Astrocyte (in vitro differentiated cells and primary cell): ENCODE results near the gene APOF. TPM values are rescaled to one million over a fixed set of nuclear protein-coding genes. Genes with fewer than 3 reads are reported as not detected.

Experiments used
- DNase-seq: peaks from one replicate; pipeline ENCODE4 v3.0.0-alpha.2; 2010; ENCODE audit warnings: low read depth
- FAIRE-seq: peaks from 2 replicates; lab custom pipeline; 2011; peaks lifted over from hg19 to GRCh38; lab: Jason Lieb, UNC
- H2AFZ ChIP-seq: 2 replicates; pipeline ENCODE4 v1.6.0; 2012; ENCODE audit warnings: low read depth, low read length, inconsistent platforms
- H3K27ac ChIP-seq: 2 replicates; pipeline ENCODE4 v1.5.1; 2011; ENCODE audit warnings: low read depth, low read length, inconsistent platforms
- H3K27me3 ChIP-seq: 2 replicates; pipeline ENCODE4 v1.6.0; 2011; ENCODE audit warnings: low read length, inconsistent platforms; ENCODE audit not compliant: insufficient read depth
- H3K36me3 ChIP-seq: 2 replicates; pipeline ENCODE4 v1.5.1; 2011; ENCODE audit warnings: low read length, inconsistent platforms; ENCODE audit not compliant: insufficient read depth
- H3K4me1 ChIP-seq: 2 replicates; pipeline ENCODE4 v1.5.1; 2011; ENCODE audit warnings: low read length, inconsistent platforms; ENCODE audit not compliant: insufficient read depth
- H3K4me2 ChIP-seq: 2 replicates; pipeline ENCODE4 v1.6.0; 2012; ENCODE audit warnings: low read length, inconsistent platforms
- H3K4me3 ChIP-seq: 2 replicates; pipeline ENCODE4 v1.5.1; 2011; ENCODE audit warnings: low read depth, mild to moderate bottlenecking, low read length, inconsistent platforms; ENCODE audit not compliant: insufficient read depth
- H3K79me2 ChIP-seq: 2 replicates; pipeline ENCODE4 v1.6.0; 2012; ENCODE audit warnings: mild to moderate bottlenecking, low read length, inconsistent platforms; ENCODE audit not compliant: insufficient read depth
- H3K9ac ChIP-seq: 2 replicates; pipeline ENCODE4 v1.6.0; 2012; ENCODE audit warnings: mild to moderate bottlenecking, low read length, inconsistent platforms
- H3K9me3 ChIP-seq: 2 replicates; pipeline ENCODE4 v1.5.1; 2012; ENCODE audit warnings: low read depth, mild to moderate bottlenecking, low read length, inconsistent platforms; ENCODE audit not compliant: insufficient read depth
- H4K20me1 ChIP-seq: 2 replicates; pipeline ENCODE4 v1.6.0; 2012; ENCODE audit warnings: low read length, inconsistent platforms; ENCODE audit not compliant: insufficient read depth
- H3K27ac Mint-ChIP-seq: one replicate; pipeline ENCODE4 v1.8.0; 2021; ENCODE audit warnings: mild to moderate bottlenecking, mixed read lengths; ENCODE audit not compliant: unreplicated experiment
- H3K27me3 Mint-ChIP-seq: one replicate; pipeline ENCODE4 v1.8.0; 2021; ENCODE audit warnings: low read depth, mixed read lengths; ENCODE audit not compliant: unreplicated experiment
- H3K36me3 Mint-ChIP-seq: one replicate; pipeline ENCODE4 v1.8.0; 2021; ENCODE audit warnings: low read depth, mixed read lengths; ENCODE audit not compliant: unreplicated experiment
- H3K4me1 Mint-ChIP-seq: one replicate; pipeline ENCODE4 v1.8.0; 2021; ENCODE audit warnings: low read depth, mixed read lengths; ENCODE audit not compliant: unreplicated experiment
- H3K4me3 Mint-ChIP-seq: one replicate; pipeline ENCODE4 v1.8.0; 2021; ENCODE audit warnings: mild to moderate bottlenecking, moderate library complexity, mixed read lengths; ENCODE audit not compliant: unreplicated experiment
- H3K9me3 Mint-ChIP-seq: one replicate; pipeline ENCODE4 v1.8.0; 2021; ENCODE audit warnings: mild to moderate bottlenecking, mixed read lengths; ENCODE audit not compliant: unreplicated experiment
- EZH2 ChIP-seq: IDR thresholded peaks from 2 replicates; pipeline ENCODE4 v1.6.1; 2012; ENCODE audit warnings: mild to moderate bottlenecking, low read length, inconsistent platforms; ENCODE audit not compliant: insufficient read depth
- total RNA-seq: library from RNA; stranded (reverse); gene quantifications from 2 replicates; pipeline ENCODE4 v1.2.1, GENCODE V29; 2021
- TF ChIP-seq, protein P1 (sequence below): IDR thresholded peaks from 2 replicates; pipeline ENCODE4 v1.5.1; 2011; ENCODE audit warnings: low read depth, mild to moderate bottlenecking, inconsistent platforms, low read length, moderate library complexity; ENCODE audit not compliant: insufficient read depth

The APOF gene
- total RNA-seq, 1 donor from 2014 or later = not detected

DNA sequence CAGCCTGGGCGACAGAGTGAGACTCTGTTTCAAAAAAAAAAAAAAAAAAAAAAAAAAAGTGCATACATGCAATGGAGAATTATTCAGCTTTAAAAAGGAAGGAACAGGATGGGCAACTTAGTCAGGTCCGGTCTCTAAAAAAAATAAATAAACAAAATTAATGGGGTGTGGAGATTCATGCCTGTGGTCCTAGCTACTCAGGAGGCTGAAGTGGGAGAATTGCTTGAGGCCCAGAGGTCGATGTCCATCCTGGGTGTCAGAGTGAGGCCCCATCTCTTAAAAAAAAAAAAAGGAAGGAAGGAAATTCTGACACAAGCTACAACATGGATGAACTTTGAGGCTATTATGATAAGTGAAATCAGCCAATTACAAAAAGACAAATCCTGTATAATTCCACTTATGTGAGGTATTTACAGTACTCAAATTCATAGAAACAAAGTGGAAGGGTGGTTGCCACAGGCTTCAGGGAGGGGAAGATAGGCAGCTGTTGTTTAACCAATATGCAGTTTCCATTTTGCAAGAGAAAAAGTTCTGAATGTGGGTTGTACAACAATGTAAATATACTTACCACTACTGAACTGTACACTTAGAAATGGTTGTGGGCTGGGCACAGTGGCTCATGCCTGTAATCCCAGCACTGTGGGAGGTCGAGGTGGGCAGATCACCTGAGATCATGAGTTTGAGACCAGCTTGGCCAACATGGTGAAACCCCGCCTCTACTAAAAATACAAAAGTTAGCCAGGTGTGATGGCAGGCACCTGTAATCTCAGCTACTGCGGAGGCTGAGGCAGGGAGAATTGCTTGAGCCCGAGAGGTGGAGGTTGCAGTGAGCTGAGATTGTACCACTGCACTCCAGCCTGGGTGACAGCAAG lies 12.3 kb upstream of the APOF start:
- no peak for TF ChIP-seq EZH2
- TF ChIP-seq, protein P1, sequence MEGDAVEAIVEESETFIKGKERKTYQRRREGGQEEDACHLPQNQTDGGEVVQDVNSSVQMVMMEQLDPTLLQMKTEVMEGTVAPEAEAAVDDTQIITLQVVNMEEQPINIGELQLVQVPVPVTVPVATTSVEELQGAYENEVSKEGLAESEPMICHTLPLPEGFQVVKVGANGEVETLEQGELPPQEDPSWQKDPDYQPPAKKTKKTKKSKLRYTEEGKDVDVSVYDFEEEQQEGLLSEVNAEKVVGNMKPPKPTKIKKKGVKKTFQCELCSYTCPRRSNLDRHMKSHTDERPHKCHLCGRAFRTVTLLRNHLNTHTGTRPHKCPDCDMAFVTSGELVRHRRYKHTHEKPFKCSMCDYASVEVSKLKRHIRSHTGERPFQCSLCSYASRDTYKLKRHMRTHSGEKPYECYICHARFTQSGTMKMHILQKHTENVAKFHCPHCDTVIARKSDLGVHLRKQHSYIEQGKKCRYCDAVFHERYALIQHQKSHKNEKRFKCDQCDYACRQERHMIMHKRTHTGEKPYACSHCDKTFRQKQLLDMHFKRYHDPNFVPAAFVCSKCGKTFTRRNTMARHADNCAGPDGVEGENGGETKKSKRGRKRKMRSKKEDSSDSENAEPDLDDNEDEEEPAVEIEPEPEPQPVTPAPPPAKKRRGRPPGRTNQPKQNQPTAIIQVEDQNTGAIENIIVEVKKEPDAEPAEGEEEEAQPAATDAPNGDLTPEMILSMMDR = no peak
- Mint-ChIP-seq H3K4me3 (no peak overlapping the region), H3K4me1 (no peaks in the 10 kb centered on the region), H3K36me3 (no peaks in the 10 kb centered on the region), H3K27ac (no peak overlapping the region), H3K9me3 (peaks cover 6% of the 10 kb centered on the region), H3K27me3 (no peaks in the 10 kb centered on the region)
- no peak overlapping the region for H3K27ac ChIP-seq
- H3K79me2 ChIP-seq = no peaks in the 10 kb centered on the region
- FAIRE-seq = no peak
- DNase-seq = no peak
- H3K4me3 ChIP-seq = no peak overlapping the region
- no peaks in the 10 kb centered on the region for H3K9me3 ChIP-seq
- no peak overlapping the region for H2AFZ ChIP-seq
- no peaks in the 10 kb centered on the region for H3K27me3 ChIP-seq
- H3K4me2 ChIP-seq = no peak overlapping the region
- H3K36me3 ChIP-seq = no peaks in the 10 kb centered on the region
- no peak overlapping the region for H3K9ac ChIP-seq
- H3K4me1 ChIP-seq = no peaks in the 10 kb centered on the region
- no peaks in the 10 kb centered on the region for H4K20me1 ChIP-seq

DNA sequence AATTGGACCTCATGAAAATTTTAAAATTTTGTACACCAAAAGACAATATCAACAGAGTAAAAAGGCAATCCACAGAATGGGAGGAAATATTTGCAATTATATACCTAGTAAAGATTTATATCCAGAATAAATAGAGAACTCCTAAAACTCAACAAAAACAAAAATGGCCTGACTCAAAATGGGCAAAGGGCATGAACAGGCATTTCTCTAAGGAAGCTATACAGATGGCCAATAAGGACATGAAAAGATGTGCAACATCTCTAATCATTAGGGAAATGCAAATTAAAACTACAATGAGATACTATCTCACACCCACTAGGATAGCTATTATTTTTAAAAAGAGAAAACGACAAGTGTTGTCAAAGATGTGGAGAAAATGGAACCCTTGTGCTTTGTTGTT lies 10.9 kb upstream of the APOF start:
- no peaks in the 10 kb centered on the region for H4K20me1 ChIP-seq
- no peaks in the 10 kb centered on the region for H3K79me2 ChIP-seq
- H3K4me1 ChIP-seq = no peaks in the 10 kb centered on the region
- H3K27me3 ChIP-seq = no peaks in the 10 kb centered on the region
- H3K4me3 ChIP-seq = no peak overlapping the region
- H3K9ac ChIP-seq = no peak overlapping the region
- Mint-ChIP-seq H3K4me3 (no peak overlapping the region), H3K4me1 (no peaks in the 10 kb centered on the region), H3K36me3 (no peaks in the 10 kb centered on the region), H3K27ac (no peak overlapping the region), H3K9me3 (peaks cover 6% of the 10 kb centered on the region), H3K27me3 (no peaks in the 10 kb centered on the region)
- no peak overlapping the region for H2AFZ ChIP-seq
- no peak overlapping the region for H3K4me2 ChIP-seq
- no peaks in the 10 kb centered on the region for H3K9me3 ChIP-seq
- H3K27ac ChIP-seq = no peak overlapping the region
- TF ChIP-seq, protein P1 = no peak
- no peak for TF ChIP-seq EZH2
- no peak for FAIRE-seq
- no peak for DNase-seq
- H3K36me3 ChIP-seq = no peaks in the 10 kb centered on the region

DNA sequence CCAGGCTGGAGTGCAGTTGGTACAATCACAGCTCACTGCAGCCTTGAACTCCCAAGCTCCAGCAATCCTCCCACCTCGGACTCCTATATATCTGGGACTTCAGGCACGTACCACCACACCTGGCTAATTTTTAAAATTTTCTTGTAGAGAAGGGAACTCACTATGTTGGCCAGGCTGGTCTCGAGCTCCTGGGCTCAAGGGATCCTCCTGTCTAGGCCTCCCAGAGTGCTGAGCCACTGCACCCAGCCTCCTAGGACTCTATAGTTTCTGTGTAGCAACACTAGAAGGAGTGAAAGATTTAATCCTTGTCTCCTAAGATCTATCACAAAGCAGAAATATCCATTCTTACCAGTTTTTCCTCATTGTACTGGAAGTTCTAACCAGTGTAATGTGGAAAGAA lies 4.3 kb upstream of the APOF start:
- TF ChIP-seq EZH2 = no peak
- TF ChIP-seq, protein P1 = no peak
- no peak overlapping the region for H3K4me2 ChIP-seq
- no peak overlapping the region for H3K4me3 ChIP-seq
- H3K79me2 ChIP-seq = no peaks in the 10 kb centered on the region
- no peak for FAIRE-seq
- H3K9ac ChIP-seq = no peak overlapping the region
- H3K36me3 ChIP-seq = no peaks in the 10 kb centered on the region
- Mint-ChIP-seq H3K27ac (no peak overlapping the region), H3K4me3 (no peak overlapping the region), H3K36me3 (no peaks in the 10 kb centered on the region), H3K9me3 (no peaks in the 10 kb centered on the region), H3K4me1 (no peaks in the 10 kb centered on the region), H3K27me3 (no peaks in the 10 kb centered on the region)
- H3K27ac ChIP-seq = no peak overlapping the region
- no peaks in the 10 kb centered on the region for H3K9me3 ChIP-seq
- no peaks in the 10 kb centered on the region for H4K20me1 ChIP-seq
- no peaks in the 10 kb centered on the region for H3K27me3 ChIP-seq
- no peaks in the 10 kb centered on the region for H3K4me1 ChIP-seq
- no peak overlapping the region for H2AFZ ChIP-seq
- DNase-seq = no peak
